GM15510 (cell line): ENCODE measurements around the gene IFTAP.

Experiments
- POLR2A ChIP-seq: IDR thresholded peaks from 3 replicates; pipeline ENCODE4 v1.6.1; 2011; ENCODE audit warnings: borderline replicate concordance; ENCODE audit not compliant: insufficient read length; ENCODE audit errors: extremely low read depth

Gene IFTAP

GRCh38 chr11:36583667-36584066, 10.6 kb upstream of the IFTAP start:
- no peak for TF ChIP-seq POLR2A

- no peak for TF ChIP-seq POLR2A
These were observed 7.8 kb upstream of the IFTAP start for GRCh38 chr11:36586543-36586942.

GRCh38 chr11:36588099-36588498, 6.2 kb upstream of the IFTAP start:
- TF ChIP-seq POLR2A = no peak

GRCh38 chr11:36590513-36590912, 3.8 kb upstream of the IFTAP start:
- no peak for TF ChIP-seq POLR2A

GRCh38 chr11:36591433-36591832, 2.9 kb upstream of the IFTAP start:
- no peak for TF ChIP-seq POLR2A

GRCh38 chr11:36596880-36597279, 2.6 kb downstream of the IFTAP start:
- no peak for TF ChIP-seq POLR2A

- no peak for TF ChIP-seq POLR2A
These were observed 3.7 kb downstream of the IFTAP start, which contains the start of gene RAG2 for GRCh38 chr11:36598051-36598450. Gene RAG2, minus strand, starts transcription at chr11:36598236. Its CDS starts 4,068 bp downstream, at chr11:36594168.

GRCh38 chr11:36600180-36600579, 5.9 kb downstream of the IFTAP start:
- TF ChIP-seq POLR2A = no peak

GRCh38 chr11:36601155-36601554, 6.9 kb downstream of the IFTAP start:
- TF ChIP-seq POLR2A = no peak

- TF ChIP-seq POLR2A = no peak
These were observed 7.8 kb downstream of the IFTAP start for GRCh38 chr11:36602135-36602534.

GRCh38 chr11:36605221-36606216, 11.2 kb downstream of the IFTAP start:
- TF ChIP-seq POLR2A = no peak

GRCh38 chr11:36608491-36609199, 14.3 kb downstream of the IFTAP start:
- no peak for TF ChIP-seq POLR2A

GRCh38 chr11:36609383-36609782, 15.1 kb downstream of the IFTAP start:
- TF ChIP-seq POLR2A = no peak

GRCh38 chr11:36615826-36616225, 21.5 kb downstream of the IFTAP start:
- no peak for TF ChIP-seq POLR2A
